Activated naive CD4-positive, alpha-beta T cell treated with Interleukin-2 at 50 U/mL for 16 hours (primary cell): Measurements from ENCODE around the gene DCAF10.
"Not testable (repeated sequence)": the region's sequence is repeated elsewhere in the genome, so short reads cannot be mapped to it uniquely, and the experiment has no call there.

Experiments
- DNase-seq: peaks from one replicate; pipeline ENCODE4 v3.0.0-alpha.2; 2020

DCAF10 gene

DNA sequence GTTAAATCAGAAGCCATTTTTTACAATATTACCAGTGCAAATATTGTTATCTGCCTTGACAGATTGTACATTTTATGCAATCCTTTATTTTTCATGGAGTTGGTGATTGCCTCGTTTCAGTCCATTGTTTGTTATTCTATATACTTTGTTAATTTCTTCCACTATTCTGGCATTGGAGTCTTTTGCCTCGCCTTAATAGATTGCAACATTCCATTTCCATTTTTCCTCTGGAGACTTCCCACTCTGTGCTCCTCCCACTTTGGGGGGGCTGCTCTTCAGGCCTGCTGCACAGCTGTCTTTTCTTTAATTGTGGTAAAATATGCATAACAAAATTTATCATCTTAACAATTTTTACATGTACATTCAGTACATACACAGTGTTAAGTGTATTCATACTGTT is 4.4 kb upstream of the DCAF10 start:
- DNase-seq = no peak

- DNase-seq = no peak
Measured at GRCh38 chr9:37798677-37799076, 1.9 kb upstream of the DCAF10 start.

DNA sequence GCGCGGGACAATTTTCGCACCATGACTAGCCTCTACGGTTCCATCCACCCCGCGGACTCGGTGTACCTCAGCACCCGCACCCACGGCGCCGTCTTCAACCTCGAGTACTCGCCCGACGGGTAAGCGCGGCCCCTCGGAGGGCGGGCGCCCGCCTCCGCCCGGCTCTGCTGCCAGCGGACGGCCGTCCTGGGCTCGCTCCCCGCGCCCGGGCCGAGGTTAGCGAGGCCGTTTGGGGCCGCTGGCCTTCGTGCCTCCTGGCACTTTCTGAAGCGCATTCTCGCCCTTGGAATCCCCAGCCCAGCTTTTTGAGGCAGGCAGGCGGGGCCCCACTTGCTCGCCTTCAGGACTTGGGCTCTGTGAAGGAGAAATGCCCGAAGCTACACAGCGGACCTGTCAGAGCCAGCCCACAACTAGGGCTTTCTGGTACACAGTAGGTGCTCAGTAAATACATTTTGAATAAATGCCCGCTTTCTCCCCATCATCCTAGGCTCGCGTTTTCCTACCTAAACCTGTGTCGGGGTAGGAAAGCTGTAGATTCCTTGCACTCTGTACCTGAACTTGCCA is 772 bp downstream of the DCAF10 start:
- DNase-seq = peak; percentile 52

DNA sequence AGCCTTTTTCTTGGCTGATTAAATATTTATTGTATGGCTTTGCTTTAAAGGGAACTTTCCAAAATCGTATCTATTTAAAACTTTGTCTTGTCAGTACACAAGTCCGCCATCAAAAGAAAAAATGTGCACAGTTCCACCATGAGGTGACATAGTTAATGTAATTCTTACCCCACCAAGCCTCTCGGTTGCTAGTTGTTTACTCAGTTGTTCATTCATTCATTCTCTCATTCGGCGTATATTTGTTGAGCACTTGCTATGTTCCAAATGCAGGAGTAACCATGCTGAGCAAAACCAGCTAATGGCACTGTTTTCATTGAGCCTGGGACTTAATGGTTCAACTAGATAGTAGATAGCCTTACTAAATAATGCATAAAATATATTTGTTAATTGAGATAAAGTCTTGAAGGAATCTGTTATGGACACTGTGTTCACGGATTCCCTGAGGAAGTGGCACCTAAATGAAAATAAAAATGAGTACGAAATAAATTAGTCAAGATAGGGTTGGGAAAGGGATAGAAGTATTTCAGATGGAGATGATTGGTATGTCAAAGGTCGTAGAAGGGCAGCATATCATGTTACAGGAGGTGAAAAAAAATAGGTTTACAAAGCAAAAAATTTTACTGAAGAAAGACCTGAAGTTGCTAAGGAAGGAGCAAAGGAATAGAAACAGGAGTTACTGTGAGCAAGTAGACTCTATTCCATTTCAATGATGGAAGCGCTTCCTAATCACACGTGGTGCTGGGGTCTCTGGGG is 1.5 kb downstream of the DCAF10 start:
- no peak for DNase-seq

- DNase-seq = no peak
Measured at GRCh38 chr9:37806271-37806670, 5.7 kb downstream of the DCAF10 start.

- not testable (repeated sequence) for DNase-seq
Measured at GRCh38 chr9:37809676-37810075, 9.1 kb downstream of the DCAF10 start.

DNA sequence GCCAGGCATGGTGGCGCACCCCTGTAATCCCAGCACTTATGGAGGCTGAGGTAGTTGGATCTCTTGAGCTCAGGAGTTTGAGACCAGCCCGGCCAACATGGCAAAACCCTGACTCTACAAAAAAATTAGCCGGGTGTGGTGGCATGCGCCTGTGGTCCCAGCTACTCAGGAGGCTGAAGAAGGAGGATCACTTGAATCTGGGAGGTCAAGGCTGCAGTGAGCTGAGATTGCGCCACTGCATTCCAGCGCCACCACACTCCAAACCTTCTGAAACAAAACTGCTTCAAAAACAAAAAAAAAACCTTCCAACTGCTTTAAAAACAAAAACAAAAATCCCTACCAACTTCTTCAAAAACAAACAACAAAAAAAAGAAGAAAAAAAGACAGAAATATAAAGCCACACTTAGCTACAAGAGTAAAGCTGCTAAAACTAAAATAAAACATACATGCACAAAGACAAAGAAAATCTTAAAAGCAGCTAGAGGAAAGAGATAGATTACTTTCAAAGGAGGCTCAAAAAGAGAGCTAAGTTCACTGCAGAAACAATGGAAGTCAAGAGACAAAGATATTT is 11.4 kb downstream of the DCAF10 start:
- no peak for DNase-seq

- DNase-seq = no peak
Measured at GRCh38 chr9:37812773-37813379, 12.3 kb downstream of the DCAF10 start.

DNA sequence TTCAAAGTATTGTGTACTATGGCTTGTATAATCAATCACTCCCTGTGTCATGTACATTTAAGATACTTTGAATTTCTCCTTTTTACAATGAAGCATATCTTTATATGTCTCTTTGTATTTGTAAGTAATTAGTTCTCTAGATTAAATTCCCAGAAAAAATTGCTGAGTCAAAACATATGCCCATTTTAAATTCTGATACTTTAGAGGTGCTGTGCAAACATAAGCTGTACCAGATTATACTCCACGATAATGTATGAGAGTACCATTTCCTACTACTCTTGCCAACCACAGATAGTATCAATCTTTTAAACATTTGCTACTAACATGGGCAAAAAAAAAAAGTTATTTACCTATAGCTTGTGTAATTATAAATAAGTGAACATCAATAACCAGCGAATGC is 18.3 kb downstream of the DCAF10 start:
- no peak for DNase-seq

DNA sequence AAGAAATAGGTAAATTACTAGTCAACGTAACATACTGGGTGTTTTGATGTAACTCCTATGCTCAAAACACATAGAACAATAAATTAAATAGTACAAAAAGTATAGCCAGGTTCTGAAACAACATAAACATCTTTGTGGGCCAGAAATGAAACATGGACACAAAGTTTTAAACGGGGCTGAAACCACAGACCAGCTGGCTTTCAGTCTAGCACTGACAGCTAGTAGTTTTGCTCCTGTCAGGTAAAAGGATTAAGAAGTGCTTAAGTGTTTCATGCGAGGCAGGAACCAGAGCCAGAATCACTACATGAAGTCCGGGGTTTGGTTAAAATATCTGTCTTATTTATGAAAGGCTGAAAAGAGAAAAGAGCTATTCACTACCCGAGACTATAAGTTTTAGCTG is 19.5 kb downstream of the DCAF10 start:
- no peak for DNase-seq

- DNase-seq = not testable (repeated sequence)
Measured at GRCh38 chr9:37825174-37825573, 24.6 kb downstream of the DCAF10 start.

- no peak for DNase-seq
Measured at GRCh38 chr9:37827483-37828165, 27.0 kb downstream of the DCAF10 start.

DNA sequence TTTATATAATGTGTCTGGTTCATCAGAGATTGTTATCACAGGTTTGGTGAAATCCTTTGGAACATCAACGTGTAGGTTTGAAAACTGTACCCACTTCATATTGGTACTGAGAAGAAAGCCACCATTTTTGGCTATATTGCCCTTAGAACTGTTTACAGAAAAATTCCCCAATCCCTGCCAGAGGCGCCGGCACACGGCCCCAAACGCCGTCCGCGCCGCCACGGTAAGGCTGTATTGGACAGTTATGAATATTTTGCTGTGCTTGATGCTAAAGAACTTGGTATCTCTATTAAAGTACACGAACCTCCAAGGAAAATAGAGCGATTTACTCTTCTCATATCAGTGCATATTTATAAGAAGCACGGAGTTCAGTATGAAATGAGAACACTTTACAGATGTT is 35.2 kb downstream of the DCAF10 start:
- no peak for DNase-seq

GRCh38 chr9:37836386-37836785 is 35.8 kb downstream of the DCAF10 start:
- DNase-seq = peak; percentile 9

DNA sequence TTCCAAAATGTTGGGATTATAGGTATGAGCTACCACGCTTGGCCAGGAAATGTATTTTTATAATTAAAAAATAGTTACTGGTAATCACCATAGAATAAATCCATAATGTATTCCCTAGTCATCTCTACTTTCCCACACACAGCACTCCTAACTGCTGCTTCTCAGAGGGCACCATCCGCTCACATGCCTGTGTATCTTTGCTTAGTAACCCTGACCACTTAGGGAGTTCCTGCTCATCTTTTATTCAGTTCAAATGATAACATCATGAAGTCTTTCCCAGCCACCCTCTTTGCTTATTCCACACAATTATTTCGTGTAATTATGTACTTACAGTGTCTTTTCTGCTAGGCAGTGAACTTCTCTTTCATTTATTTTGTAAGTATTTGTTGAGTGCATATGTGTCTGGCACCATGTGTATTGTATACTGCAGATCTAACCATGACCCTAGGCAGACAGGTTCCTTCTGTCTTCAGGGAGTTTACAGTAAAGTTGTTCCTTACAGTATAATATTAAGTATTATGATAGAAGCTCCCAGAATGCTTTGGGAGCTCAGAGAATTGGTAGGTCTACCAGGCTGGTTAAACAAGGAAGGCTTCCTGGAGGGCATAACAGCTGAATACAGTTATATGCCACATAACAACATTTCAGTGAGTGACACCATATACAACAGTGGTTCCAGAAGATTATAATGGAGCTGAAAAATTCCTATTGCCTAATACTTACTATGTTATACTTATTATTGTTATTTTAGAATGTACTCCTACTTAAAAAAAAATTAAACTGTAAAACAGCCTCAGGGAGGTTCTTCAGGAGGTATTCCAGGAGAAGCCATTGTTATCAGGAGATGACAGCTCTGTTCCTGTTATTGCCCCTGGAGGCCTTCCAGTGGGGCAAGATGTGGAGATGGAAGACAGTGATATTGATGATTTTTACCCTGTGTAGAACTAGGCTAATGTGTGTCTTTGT is 39.2 kb downstream of the DCAF10 start:
- no peak for DNase-seq

GRCh38 chr9:37840560-37841194 is 40.1 kb downstream of the DCAF10 start:
- peak; percentile 20 for DNase-seq

DNA sequence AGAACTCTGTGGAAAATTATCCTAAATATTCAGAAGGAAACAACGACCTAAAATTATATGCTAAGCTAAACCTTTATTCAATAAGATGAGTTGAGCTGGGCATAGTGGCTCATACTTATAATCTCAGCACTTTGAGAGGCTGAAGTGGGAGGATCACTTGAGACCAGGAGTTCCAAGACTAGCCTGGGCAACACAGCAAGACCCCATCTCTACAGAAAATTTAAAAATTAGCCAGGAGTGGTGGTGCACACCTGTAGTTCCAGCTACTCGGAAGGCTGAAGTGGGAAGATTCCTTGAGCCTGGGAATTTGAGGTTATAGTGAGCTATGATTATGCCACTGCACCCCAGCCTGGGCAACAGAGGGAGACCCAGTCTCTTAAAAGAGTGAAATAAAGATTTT is 51.6 kb downstream of the DCAF10 start:
- DNase-seq = no peak

GRCh38 chr9:37856551-37856950 is 56.0 kb downstream of the DCAF10 start:
- no peak for DNase-seq

DNA sequence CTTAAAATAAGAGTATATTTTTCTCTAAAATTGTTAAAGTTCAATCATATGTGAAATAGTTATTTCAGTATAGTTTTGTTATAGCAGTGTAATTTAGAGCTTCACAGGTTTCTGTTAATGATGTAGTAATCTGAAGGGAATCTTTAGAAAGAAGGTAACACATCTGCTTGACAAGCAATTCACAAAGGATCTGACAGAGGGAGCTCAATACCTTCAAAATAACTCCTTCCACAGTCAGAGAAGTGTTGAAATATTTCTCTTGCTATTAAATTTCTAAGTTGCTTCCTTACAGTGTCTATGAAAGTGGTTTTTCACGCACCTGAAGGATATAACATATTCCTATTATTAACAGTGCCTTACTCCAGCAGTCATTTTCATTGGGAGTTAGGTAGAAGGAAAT is 58.4 kb downstream of the DCAF10 start:
- no peak for DNase-seq

- DNase-seq = no peak
Measured at GRCh38 chr9:37862530-37862929, 61.9 kb downstream of the DCAF10 start.

- DNase-seq = no peak
Measured at GRCh38 chr9:37870081-37870798, 69.6 kb downstream of the DCAF10 start.
